Measurements from ENCODE around the gene XPR1. TPM values are rescaled to one million over a fixed set of nuclear protein-coding genes. Genes with fewer than 3 reads are reported as not detected.

XPR1 gene
- total RNA-seq, 1 donor from 2014 or later, result 62.1 TPM

DNA sequence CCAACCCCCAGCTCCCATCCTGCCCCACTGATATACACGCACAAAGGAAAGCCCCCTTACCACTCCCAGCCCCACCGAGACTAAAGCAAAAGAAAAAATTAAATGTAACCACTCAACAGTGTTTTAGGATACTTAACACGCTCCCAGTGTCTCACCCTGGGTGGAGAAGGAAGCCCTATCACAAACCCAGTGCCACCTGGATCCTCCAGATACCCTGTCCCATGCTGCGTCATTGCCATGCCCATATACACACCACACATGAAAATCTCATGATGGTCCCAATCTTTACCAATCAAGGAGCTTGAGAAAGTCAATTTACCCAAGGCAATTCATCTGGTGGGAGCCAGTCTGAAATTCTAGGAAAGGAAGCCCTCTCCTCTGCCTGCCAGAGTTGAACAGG, 292.1 kb downstream of the XPR1 start:
- DNase-seq, result no peak
- H3K27me3 Mint-ChIP-seq (ENCODE audit: unreplicated experiment), result peaks cover 30% of the 10 kb centered on the region
- no peak overlapping the region for H3K4me3 Mint-ChIP-seq (ENCODE audit: unreplicated experiment)
- H3K27ac Mint-ChIP-seq (ENCODE audit: unreplicated experiment), result peak overlapping the region; percentile 68
- H3K4me1 Mint-ChIP-seq (ENCODE audit: low read depth, unreplicated experiment), result peaks cover 66% of the 10 kb centered on the region
- H3K36me3 Mint-ChIP-seq (ENCODE audit: unreplicated experiment), result no peaks in the 10 kb centered on the region
- H3K9me3 Mint-ChIP-seq (ENCODE audit: unreplicated experiment), result peaks cover 30% of the 10 kb centered on the region
- TF ChIP-seq, protein P1, sequence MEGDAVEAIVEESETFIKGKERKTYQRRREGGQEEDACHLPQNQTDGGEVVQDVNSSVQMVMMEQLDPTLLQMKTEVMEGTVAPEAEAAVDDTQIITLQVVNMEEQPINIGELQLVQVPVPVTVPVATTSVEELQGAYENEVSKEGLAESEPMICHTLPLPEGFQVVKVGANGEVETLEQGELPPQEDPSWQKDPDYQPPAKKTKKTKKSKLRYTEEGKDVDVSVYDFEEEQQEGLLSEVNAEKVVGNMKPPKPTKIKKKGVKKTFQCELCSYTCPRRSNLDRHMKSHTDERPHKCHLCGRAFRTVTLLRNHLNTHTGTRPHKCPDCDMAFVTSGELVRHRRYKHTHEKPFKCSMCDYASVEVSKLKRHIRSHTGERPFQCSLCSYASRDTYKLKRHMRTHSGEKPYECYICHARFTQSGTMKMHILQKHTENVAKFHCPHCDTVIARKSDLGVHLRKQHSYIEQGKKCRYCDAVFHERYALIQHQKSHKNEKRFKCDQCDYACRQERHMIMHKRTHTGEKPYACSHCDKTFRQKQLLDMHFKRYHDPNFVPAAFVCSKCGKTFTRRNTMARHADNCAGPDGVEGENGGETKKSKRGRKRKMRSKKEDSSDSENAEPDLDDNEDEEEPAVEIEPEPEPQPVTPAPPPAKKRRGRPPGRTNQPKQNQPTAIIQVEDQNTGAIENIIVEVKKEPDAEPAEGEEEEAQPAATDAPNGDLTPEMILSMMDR (IDR thresholded peaks at IDR 0.05; ENCODE audit: partially characterized antibody, unreplicated experiment), result no peak

- peaks cover 30% of the 10 kb centered on the region for H3K27me3 Mint-ChIP-seq (ENCODE audit: unreplicated experiment)
- H3K4me1 Mint-ChIP-seq (ENCODE audit: low read depth, unreplicated experiment), result peaks cover 69% of the 10 kb centered on the region
Measured at GRCh38 chr1:180924939-180925338, 293.1 kb downstream of the XPR1 start.

GRCh38 chr1:180925471-180926051, 293.7 kb downstream of the XPR1 start:
- Mint-ChIP-seq H3K27ac (ENCODE audit: unreplicated experiment) (peak overlapping the region; percentile 97), H3K27me3 (ENCODE audit: unreplicated experiment) (peaks cover 32% of the 10 kb centered on the region), H3K4me1 (ENCODE audit: low read depth, unreplicated experiment) (peaks cover 70% of the 10 kb centered on the region), H3K36me3 (ENCODE audit: unreplicated experiment) (no peaks in the 10 kb centered on the region), H3K4me3 (ENCODE audit: unreplicated experiment) (peak overlapping the region; percentile 38), H3K9me3 (ENCODE audit: unreplicated experiment) (peaks cover 36% of the 10 kb centered on the region)
- DNase-seq, result no peak
- TF ChIP-seq, protein P1 (IDR thresholded peaks at IDR 0.05; ENCODE audit: partially characterized antibody, unreplicated experiment), result no peak

More at GRCh38 chr1:180924939-180925338, 293.1 kb downstream of the XPR1 start:
- DNase-seq, result no peak
- TF ChIP-seq, protein P1 (IDR thresholded peaks at IDR 0.05; ENCODE audit: partially characterized antibody, unreplicated experiment), result no peak
- Mint-ChIP-seq H3K4me3 (ENCODE audit: unreplicated experiment) (no peak overlapping the region), H3K27ac (ENCODE audit: unreplicated experiment) (peak overlapping the region; percentile 85), H3K9me3 (ENCODE audit: unreplicated experiment) (peaks cover 35% of the 10 kb centered on the region), H3K36me3 (ENCODE audit: unreplicated experiment) (no peaks in the 10 kb centered on the region)

DNA sequence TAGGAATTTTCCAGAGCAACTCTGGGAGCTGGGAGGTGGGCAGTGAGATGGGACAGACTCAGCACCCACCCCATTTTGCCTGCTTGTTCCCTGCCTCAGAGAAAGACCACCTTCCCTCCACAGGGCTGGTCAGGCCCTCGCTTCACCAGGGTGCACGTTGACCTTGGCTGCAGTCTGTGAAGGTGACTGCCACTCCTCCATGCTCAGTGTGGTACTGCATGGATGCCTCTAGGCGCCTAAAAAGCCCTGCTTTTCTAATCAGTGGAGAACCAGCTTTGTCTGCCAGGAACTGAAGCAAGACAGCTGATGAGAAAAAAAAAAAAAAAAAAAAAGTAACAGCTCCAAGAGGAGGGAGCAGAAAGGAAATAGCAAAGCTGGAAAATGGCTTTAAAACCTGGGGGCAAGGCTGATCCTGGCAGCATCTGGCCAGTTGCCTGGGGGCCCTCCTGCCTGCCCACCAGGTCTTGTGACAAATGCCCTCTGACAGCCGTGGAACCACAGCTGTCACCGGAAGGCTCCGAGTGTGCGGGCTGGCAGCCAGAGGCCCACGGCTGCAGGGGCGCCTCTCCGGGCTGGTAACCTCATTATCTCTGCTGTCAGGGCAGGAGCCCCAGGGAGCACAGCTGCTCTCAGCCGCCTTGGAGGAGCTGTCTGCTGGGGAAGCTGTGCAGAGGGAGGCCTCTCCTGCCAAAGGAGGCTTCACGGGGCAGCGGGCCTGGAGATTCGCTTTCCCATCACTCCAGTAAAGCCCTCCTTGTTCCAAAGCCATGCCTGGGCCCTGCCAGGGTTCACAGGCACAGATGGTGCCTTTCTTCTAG, 294.6 kb downstream of the XPR1 start:
- peak; percentile 84 for DNase-seq
- peaks cover 38% of the 10 kb centered on the region for H3K9me3 Mint-ChIP-seq (ENCODE audit: unreplicated experiment)
- peak overlapping the region; percentile 97 for H3K27ac Mint-ChIP-seq (ENCODE audit: unreplicated experiment)
- no peaks in the 10 kb centered on the region for H3K36me3 Mint-ChIP-seq (ENCODE audit: unreplicated experiment)
- H3K4me3 Mint-ChIP-seq (ENCODE audit: unreplicated experiment), result peak overlapping the region; percentile 55
- H3K27me3 Mint-ChIP-seq (ENCODE audit: unreplicated experiment), result peaks cover 36% of the 10 kb centered on the region
- peaks cover 78% of the 10 kb centered on the region for H3K4me1 Mint-ChIP-seq (ENCODE audit: low read depth, unreplicated experiment)
- TF ChIP-seq, protein P1 (IDR thresholded peaks at IDR 0.05; ENCODE audit: partially characterized antibody, unreplicated experiment), result no peak

- no peaks in the 10 kb centered on the region for H3K36me3 Mint-ChIP-seq (ENCODE audit: unreplicated experiment)
- peak overlapping the region; percentile 97 for H3K27ac Mint-ChIP-seq (ENCODE audit: unreplicated experiment)
- peaks cover 38% of the 10 kb centered on the region for H3K27me3 Mint-ChIP-seq (ENCODE audit: unreplicated experiment)
- no peak for DNase-seq
- H3K4me1 Mint-ChIP-seq (ENCODE audit: low read depth, unreplicated experiment), result peaks cover 80% of the 10 kb centered on the region
- TF ChIP-seq, protein P1 (IDR thresholded peaks at IDR 0.05; ENCODE audit: partially characterized antibody, unreplicated experiment), result no peak
- H3K9me3 Mint-ChIP-seq (ENCODE audit: unreplicated experiment), result peaks cover 38% of the 10 kb centered on the region
- peak overlapping the region; percentile 40 for H3K4me3 Mint-ChIP-seq (ENCODE audit: unreplicated experiment)
Measured at GRCh38 chr1:180927348-180927747, 295.5 kb downstream of the XPR1 start.
